Measurements from ENCODE around the gene RFLNA.

Gene RFLNA

DNA sequence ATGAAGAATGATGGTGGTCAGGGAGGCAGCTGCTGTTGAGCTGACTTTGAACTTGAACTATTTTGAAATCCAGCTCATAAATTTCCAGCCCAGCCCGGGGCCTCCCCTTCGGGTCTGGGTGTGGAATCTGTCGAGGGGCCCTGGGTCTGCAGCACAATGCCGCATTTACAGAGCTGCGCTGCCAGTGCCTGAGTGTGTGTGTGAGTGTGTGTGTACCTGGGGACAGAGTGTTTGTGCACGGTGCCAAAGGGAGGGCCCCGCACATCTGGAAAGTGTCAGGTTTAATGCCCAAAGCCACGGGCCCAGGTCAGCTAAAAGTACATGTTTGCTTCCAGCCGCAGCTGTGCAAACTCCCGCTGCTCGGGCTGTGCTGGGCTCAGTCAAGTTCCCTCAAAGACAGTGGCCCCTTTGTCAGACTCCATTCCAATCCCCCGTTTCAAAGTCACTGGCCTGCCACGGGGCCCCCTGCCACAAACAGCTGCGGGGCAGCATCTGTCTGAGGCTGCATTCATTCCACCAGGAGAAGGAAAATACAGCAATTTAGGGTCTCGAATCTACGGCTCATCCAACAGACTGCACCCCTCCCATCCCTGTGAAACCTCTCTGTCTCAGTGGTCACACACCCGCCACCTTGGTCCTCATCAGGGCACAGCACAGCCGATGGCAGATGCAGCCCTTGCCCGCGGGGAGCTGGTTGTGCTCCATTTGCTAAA is 16.3 kb upstream of the RFLNA start:
- Histone ChIP-seq H3K36me3 (no peaks in the 10 kb centered on the region), H3K4me3 (ENCODE audit: low read depth, low read length) (no peak overlapping the region), H3K4me1 (peaks cover 4% of the 10 kb centered on the region; the same call in 1 of the 2 replicates), H3K27me3 (no peaks in the 10 kb centered on the region), H3K9me3 (no peaks in the 10 kb centered on the region)
- DNase-seq: no peak
- TF ChIP-seq, protein P1, sequence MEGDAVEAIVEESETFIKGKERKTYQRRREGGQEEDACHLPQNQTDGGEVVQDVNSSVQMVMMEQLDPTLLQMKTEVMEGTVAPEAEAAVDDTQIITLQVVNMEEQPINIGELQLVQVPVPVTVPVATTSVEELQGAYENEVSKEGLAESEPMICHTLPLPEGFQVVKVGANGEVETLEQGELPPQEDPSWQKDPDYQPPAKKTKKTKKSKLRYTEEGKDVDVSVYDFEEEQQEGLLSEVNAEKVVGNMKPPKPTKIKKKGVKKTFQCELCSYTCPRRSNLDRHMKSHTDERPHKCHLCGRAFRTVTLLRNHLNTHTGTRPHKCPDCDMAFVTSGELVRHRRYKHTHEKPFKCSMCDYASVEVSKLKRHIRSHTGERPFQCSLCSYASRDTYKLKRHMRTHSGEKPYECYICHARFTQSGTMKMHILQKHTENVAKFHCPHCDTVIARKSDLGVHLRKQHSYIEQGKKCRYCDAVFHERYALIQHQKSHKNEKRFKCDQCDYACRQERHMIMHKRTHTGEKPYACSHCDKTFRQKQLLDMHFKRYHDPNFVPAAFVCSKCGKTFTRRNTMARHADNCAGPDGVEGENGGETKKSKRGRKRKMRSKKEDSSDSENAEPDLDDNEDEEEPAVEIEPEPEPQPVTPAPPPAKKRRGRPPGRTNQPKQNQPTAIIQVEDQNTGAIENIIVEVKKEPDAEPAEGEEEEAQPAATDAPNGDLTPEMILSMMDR (IDR thresholded peaks at IDR 0.05; ENCODE audit: low read depth, low read length): no peak

DNA sequence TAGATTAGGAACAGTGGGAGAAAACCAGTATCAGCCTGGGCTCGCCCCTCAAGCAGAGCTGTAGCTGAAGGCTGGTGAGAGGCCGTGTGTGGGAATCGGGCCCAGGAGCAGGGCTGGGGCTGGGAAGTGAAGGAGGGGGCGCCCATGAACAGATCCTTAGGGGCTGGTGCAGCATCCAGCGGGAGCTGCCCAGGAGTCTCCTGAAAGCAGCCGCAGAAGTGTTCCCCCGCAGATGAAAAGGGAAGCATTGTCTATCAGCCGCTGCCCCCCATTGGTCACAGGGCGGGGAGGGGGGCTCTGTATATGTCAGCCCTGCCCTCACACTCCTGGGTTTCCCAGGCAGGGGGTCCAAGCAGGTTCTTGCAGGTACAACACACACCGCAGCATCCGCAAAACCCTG is 15.6 kb upstream of the RFLNA start:
- no peaks in the 10 kb centered on the region for H3K4me1 ChIP-seq
- H3K9me3 ChIP-seq: no peaks in the 10 kb centered on the region; the same call in 1 of the 2 replicates
- no peaks in the 10 kb centered on the region for H3K36me3 ChIP-seq
- TF ChIP-seq, protein P1 (IDR thresholded peaks at IDR 0.05; ENCODE audit: low read depth, low read length): no peak
- DNase-seq: no peak
- no peak overlapping the region for H3K4me3 ChIP-seq (ENCODE audit: low read depth, low read length)
- H3K27me3 ChIP-seq: no peaks in the 10 kb centered on the region

DNA sequence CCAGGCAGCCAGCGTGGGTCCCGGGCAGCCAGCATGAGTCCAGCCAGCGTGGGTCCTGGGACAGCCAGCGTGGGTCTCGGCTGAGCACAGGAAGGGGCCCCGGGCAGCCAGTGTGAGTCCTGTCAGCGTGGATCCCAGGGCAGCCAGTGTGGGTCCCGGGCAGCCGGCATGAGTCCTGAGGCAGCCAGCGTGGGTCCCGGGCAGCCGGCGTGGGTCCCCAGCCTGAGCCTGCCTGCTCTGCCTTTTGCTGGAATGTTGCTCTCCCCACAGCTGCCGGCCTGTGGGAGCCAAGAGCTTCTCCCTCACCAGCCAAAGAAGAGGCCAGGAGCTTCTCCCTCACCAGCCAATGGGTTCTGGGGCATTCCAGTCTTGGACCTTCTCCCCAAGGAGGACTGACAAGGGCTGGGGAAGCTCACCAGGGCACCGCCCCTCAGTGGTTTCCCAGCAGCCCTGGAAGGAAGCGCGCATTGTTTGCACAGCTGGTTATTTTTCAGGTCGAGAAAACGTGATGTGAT is 15.0 kb upstream of the RFLNA start:
- H3K4me3 ChIP-seq (ENCODE audit: low read depth, low read length): no peak overlapping the region
- TF ChIP-seq, protein P1 (IDR thresholded peaks at IDR 0.05; ENCODE audit: low read depth, low read length): no peak
- H3K27me3 ChIP-seq: no peaks in the 10 kb centered on the region
- H3K36me3 ChIP-seq: no peaks in the 10 kb centered on the region
- no peaks in the 10 kb centered on the region for H3K4me1 ChIP-seq
- no peak for DNase-seq
- H3K9me3 ChIP-seq: no peaks in the 10 kb centered on the region; the same call in 1 of the 2 replicates

DNA sequence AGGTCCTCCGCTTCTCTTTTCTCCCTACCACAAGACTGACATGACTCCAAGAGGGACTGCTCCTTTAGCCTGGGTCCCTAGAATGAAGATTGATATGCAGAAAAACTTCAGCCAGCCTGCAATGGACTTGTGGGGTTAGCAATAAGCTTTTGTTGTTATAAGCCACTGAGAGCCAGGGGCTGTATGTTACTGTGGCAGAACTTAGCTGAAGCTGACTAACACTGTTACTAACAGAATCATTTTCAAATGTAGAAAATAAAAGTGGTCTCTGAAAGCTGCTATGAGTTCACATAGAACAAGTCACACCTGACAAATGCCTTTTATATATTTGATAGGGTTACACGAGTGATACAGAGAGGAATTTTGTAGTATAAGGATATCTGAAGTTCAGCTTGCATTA is 13.6 kb upstream of the RFLNA start:
- H3K4me3 ChIP-seq (ENCODE audit: low read depth, low read length): no peak overlapping the region
- H3K4me1 ChIP-seq: no peaks in the 10 kb centered on the region
- H3K9me3 ChIP-seq: no peaks in the 10 kb centered on the region; the same call in 1 of the 2 replicates
- no peaks in the 10 kb centered on the region for H3K27me3 ChIP-seq
- no peak for DNase-seq
- H3K36me3 ChIP-seq: no peaks in the 10 kb centered on the region
- TF ChIP-seq, protein P1 (IDR thresholded peaks at IDR 0.05; ENCODE audit: low read depth, low read length): no peak

DNA sequence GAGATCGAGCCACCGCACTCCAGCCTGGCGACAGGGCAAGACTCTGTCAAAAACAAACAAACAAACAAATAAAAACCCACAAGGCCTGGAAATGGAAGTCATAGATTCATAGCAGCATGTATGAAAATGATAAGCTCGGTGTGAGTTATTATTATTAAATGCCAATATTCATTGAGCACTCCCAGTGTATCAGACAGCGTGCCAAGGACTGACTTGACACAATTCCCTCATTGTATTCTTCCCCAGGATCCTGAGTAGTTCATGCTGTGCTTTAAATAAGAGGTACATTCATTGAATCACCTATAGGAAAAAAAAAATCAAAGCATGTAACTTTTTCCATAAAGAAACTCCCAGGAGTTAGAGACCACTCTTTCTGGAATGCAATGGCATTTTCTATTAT is 12.6 kb upstream of the RFLNA start:
- TF ChIP-seq, protein P1 (IDR thresholded peaks at IDR 0.05; ENCODE audit: low read depth, low read length): no peak
- Histone ChIP-seq H3K9me3 (no peaks in the 10 kb centered on the region; the same call in 1 of the 2 replicates), H3K36me3 (no peaks in the 10 kb centered on the region), H3K4me1 (peaks cover 4% of the 10 kb centered on the region), H3K4me3 (ENCODE audit: low read depth, low read length) (no peak overlapping the region), H3K27me3 (no peaks in the 10 kb centered on the region)
- no peak for DNase-seq

DNA sequence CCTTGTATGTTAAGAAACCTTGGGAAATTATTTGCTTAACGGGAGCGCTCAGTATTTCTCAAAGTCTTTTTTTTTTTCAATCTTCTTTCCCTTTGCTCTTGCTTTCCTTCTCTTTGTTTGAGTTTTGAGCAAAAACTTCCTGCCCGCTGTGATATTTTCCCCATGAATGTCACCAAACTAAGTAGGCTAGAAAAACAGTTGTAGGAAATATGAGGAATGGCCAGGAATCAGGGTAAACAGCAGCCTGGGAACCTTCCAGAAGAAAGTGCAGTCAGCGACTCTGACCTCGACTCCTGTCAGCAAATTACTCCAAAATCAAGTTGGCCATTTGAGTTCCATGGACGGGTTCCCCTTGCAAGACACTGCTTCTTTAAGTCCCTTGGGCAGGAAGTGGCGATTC is 11.6 kb upstream of the RFLNA start:
- no peaks in the 10 kb centered on the region for H3K27me3 ChIP-seq
- DNase-seq: no peak
- H3K4me1 ChIP-seq: peaks cover 4% of the 10 kb centered on the region
- no peaks in the 10 kb centered on the region; the same call in 1 of the 2 replicates for H3K9me3 ChIP-seq
- TF ChIP-seq, protein P1 (IDR thresholded peaks at IDR 0.05; ENCODE audit: low read depth, low read length): no peak
- no peak overlapping the region for H3K4me3 ChIP-seq (ENCODE audit: low read depth, low read length)
- no peaks in the 10 kb centered on the region for H3K36me3 ChIP-seq
